CD8-positive, alpha-beta memory T cell (primary cell): ENCODE data around the gene TACO1. TPM values are rescaled to one million over a fixed set of nuclear protein-coding genes. Genes with fewer than 3 reads are reported as not detected.

Source experiments
- CTCF ChIA-PET: fragments of 350-600 bp; sonication (Branson Sonifier 250); formaldehyde crosslinking; loops from one replicate; lab custom pipeline; 2021; ENCODE audit warnings: antibody characterized with exemption; lab: Charles Lee
- POLR2A ChIA-PET: fragments of 350-600 bp; sonication (Branson Sonifier 250); formaldehyde crosslinking; loops from one replicate; lab custom pipeline; 2021; ENCODE audit warnings: antibody characterized with exemption; lab: Charles Lee
- DNase-seq, 5 donors: peaks; one replicate each; pipeline versions ENCODE4 v3.0.0 to v3.0.0-alpha.2; 2020 to 2022; ENCODE audit warnings: mixed read lengths in 1 of 5
- H3K27ac ChIP-seq: one replicate; pipeline ENCODE4 v1.7.0; 2013; ENCODE audit warnings: low read depth, mild to moderate bottlenecking, low read length, moderate library complexity
- H3K27me3 ChIP-seq: 2 replicates; pipeline ENCODE4 v1.7.0; 2013; ENCODE audit warnings: low read length, mild to moderate bottlenecking; ENCODE audit not compliant: insufficient read depth, poor library complexity, severe bottlenecking
- H3K36me3 ChIP-seq: 2 replicates; pipeline ENCODE4 v1.7.0; 2013; ENCODE audit warnings: mild to moderate bottlenecking, low read length, moderate library complexity; ENCODE audit not compliant: insufficient read depth
- H3K4me1 ChIP-seq: 2 replicates; pipeline ENCODE4 v1.7.0; 2013; ENCODE audit warnings: mild to moderate bottlenecking, low read length, moderate library complexity; ENCODE audit not compliant: insufficient read depth
- H3K4me3 ChIP-seq: 2 replicates; pipeline ENCODE4 v1.7.0; 2013; ENCODE audit warnings: mild to moderate bottlenecking, low read length
- H3K9me3 ChIP-seq: 2 replicates; pipeline ENCODE4 v1.7.0; 2013; ENCODE audit warnings: mild to moderate bottlenecking, low read length
- H3K27ac Mint-ChIP-seq, 8 donors: one replicate each; pipeline ENCODE4 v1.8.0; 2020 to 2021; ENCODE audit warnings: mixed read lengths in 8 of 8, mild to moderate bottlenecking in 6 of 8, inconsistent platforms in 3 of 8, moderate library complexity in 3 of 8
- H3K27me3 Mint-ChIP-seq, 2 donors: one replicate each; pipeline ENCODE4 v1.8.0; 2020 to 2021; ENCODE audit warnings: mixed read lengths in 2 of 2, mild to moderate bottlenecking in 1 of 2, moderate library complexity in 1 of 2
- H3K36me3 Mint-ChIP-seq, 3 donors: one replicate each; pipeline ENCODE4 v1.8.0; 2020 to 2021; ENCODE audit warnings: mixed read lengths in 3 of 3, inconsistent platforms in 1 of 3, mild to moderate bottlenecking in 1 of 3
- H3K4me1 Mint-ChIP-seq, 3 donors: one replicate each; pipeline ENCODE4 v1.8.0; 2020 to 2021; ENCODE audit warnings: mixed read lengths in 3 of 3, inconsistent platforms in 1 of 3, mild to moderate bottlenecking in 1 of 3
- H3K4me3 Mint-ChIP-seq, 7 donors: one replicate each; pipeline ENCODE4 v1.8.0; 2020 to 2021; ENCODE audit warnings: mixed read lengths in 7 of 7, mild to moderate bottlenecking in 6 of 7, moderate library complexity in 4 of 7, inconsistent platforms in 2 of 7
- H3K9me3 Mint-ChIP-seq, 5 donors: one replicate each; pipeline ENCODE4 v1.8.0; 2020 to 2022; ENCODE audit warnings: mixed read lengths in 5 of 5, mild to moderate bottlenecking in 3 of 5, moderate library complexity in 2 of 5, inconsistent platforms in 1 of 5
- polyA plus RNA-seq: library from polyadenylated mRNA; unstranded; fragments of 300-500 nt; fragmentation: Illumina TruSeq; gene quantifications from one replicate; pipeline ENCODE4 v1.2.3, GENCODE V29; 2021
- total RNA-seq, 2 experiments: library from RNA; stranded (reverse); gene quantifications; one replicate each; pipeline ENCODE4 v1.2.3, GENCODE V29; 2021

TACO1 gene
- 10 to 100 TPM; 35.9 to 40.0 TPM for total RNA-seq
- 18.3 TPM for polyA plus RNA-seq

- peak within 1 kb of the TSS; percentile 75 for H3K27ac ChIP-seq
- Mint-ChIP-seq H3K9me3 (no peaks in the 10 kb centered on the region), H3K36me3 (peaks cover 0 to 27% (median 10%) of the 10 kb centered on the region in 3 donors), H3K4me3 (peak within 1 kb of the TSS; percentile 92 to 94 (median 93)), H3K27me3 (no peaks in the 10 kb centered on the region), H3K4me1 (peaks cover 39 to 54% (median 50%) of the 10 kb centered on the region in 3 donors), H3K27ac (peak within 1 kb of the TSS; percentile 77 to 97 (median 96))
- peaks cover 10% of the 10 kb centered on the region for H3K36me3 ChIP-seq
- no peaks in the 10 kb centered on the region for H3K27me3 ChIP-seq
- ChIA-PET CTCF (interaction anchor here (0.9 to 2.4 kb wide), 4 partner anchors 11 to 123 kb away, joined by 4 to 15 read pairs (median 4); no protein-coding TSS in a partner anchor), POLR2A (interaction anchor here (0.9 kb wide), 2 partner anchors 10 to 50 kb away, joined by 3 to 4 read pairs; no protein-coding TSS in a partner anchor)
- peak within 1 kb of the TSS; percentile 77 for H3K4me3 ChIP-seq
- no peaks in the 10 kb centered on the region for H3K9me3 ChIP-seq
- DNase-seq = peak; percentile 48 to 76 (median 57)
- peaks cover 45% of the 10 kb centered on the region for H3K4me1 ChIP-seq
Observed at GRCh38 chr17:63600569-63601438, at the start of gene TACO1. TSS of gene TACO1 (plus strand) at chr17:63600895. CDS start at chr17:63601084, 189 bp downstream.

- no peak for DNase-seq
- Mint-ChIP-seq H3K27ac (peak overlapping the region; percentile 57 to 96 (median 90)), H3K4me3 (peak overlapping the region; percentile 82 to 99 (median 98)), H3K27me3 (no peaks in the 10 kb centered on the region), H3K4me1 (peaks cover 57 to 65% (median 59%) of the 10 kb centered on the region in 3 donors), H3K9me3 (no peaks in the 10 kb centered on the region), H3K36me3 (peaks cover 0 to 35% (median 6%) of the 10 kb centered on the region in 3 donors)
- Histone ChIP-seq H3K36me3 (no peaks in the 10 kb centered on the region), H3K27ac (peak overlapping the region; percentile 3), H3K4me3 (peak overlapping the region; percentile 12), H3K9me3 (no peaks in the 10 kb centered on the region), H3K4me1 (peaks cover 51% of the 10 kb centered on the region), H3K27me3 (no peaks in the 10 kb centered on the region)
- ChIA-PET POLR2A (interaction anchor here (0.6 to 1.4 kb wide), 2 partner anchors 142 to 710 kb away, joined by 3 to 4 read pairs; no protein-coding TSS in a partner anchor), CTCF (interaction anchor here (1.5 to 4.3 kb wide), 2 partner anchors 46 to 59 kb away, joined by 3 to 21 read pairs; no protein-coding TSS in a partner anchor)
Observed at GRCh38 chr17:63552211-63552610, 48.5 kb upstream of the TACO1 start.

- H3K4me1 Mint-ChIP-seq = peaks cover 70 to 84% (median 83%) of the 10 kb centered on the region in 3 donors
Observed at GRCh38 chr17:63555500-63556156, 45.1 kb upstream of the TACO1 start.

GRCh38 chr17:63557416-63557815 is 43.3 kb upstream of the TACO1 start:
- H3K9me3 Mint-ChIP-seq = no peaks in the 10 kb centered on the region
- H3K36me3 Mint-ChIP-seq = peaks cover 0 to 25% (median 8%) of the 10 kb centered on the region in 3 donors
- POLR2A ChIA-PET = no interaction called here
- Histone ChIP-seq H3K27me3 (no peaks in the 10 kb centered on the region), H3K4me1 (peaks cover 50% of the 10 kb centered on the region), H3K9me3 (no peaks in the 10 kb centered on the region), H3K4me3 (no peak overlapping the region), H3K27ac (no peak overlapping the region), H3K36me3 (no peaks in the 10 kb centered on the region)
- H3K27ac Mint-ChIP-seq = peak overlapping the region in 4 of 8 donors; percentile 33 to 83 (median 60)
- no peaks in the 10 kb centered on the region for H3K27me3 Mint-ChIP-seq
- H3K4me1 Mint-ChIP-seq = peaks cover 73 to 90% (median 86%) of the 10 kb centered on the region in 3 donors
- DNase-seq = no peak
- peak overlapping the region in 2 of 7 donors; percentile 0 to 27 for H3K4me3 Mint-ChIP-seq
- CTCF ChIA-PET = no interaction called here

More at GRCh38 chr17:63555500-63556156, 45.1 kb upstream of the TACO1 start:
- peak overlapping the region in 3 of 8 donors; percentile 22 to 62 (median 40) for H3K27ac Mint-ChIP-seq
- H3K4me3 Mint-ChIP-seq = peak overlapping the region in 2 of 7 donors; percentile 20 to 58
- H3K27me3 ChIP-seq = no peaks in the 10 kb centered on the region
- no peak for DNase-seq
- no peaks in the 10 kb centered on the region for H3K36me3 ChIP-seq
- no peak overlapping the region for H3K4me3 ChIP-seq
- POLR2A ChIA-PET = interaction anchor here (0.6 kb wide), 1 partner anchor 139 kb away, joined by 5 read pairs; no protein-coding TSS in a partner anchor
- no peak overlapping the region for H3K27ac ChIP-seq
- H3K9me3 Mint-ChIP-seq = no peaks in the 10 kb centered on the region
- H3K36me3 Mint-ChIP-seq = peaks cover 0 to 32% (median 8%) of the 10 kb centered on the region in 3 donors
- CTCF ChIA-PET = interaction anchor here (1.1 kb wide), 1 partner anchor 57 kb away, joined by 6 read pairs; no protein-coding TSS in a partner anchor
- H3K27me3 Mint-ChIP-seq = no peaks in the 10 kb centered on the region
- peaks cover 46% of the 10 kb centered on the region for H3K4me1 ChIP-seq
- H3K9me3 ChIP-seq = no peaks in the 10 kb centered on the region

- Histone ChIP-seq H3K27ac (no peak overlapping the region), H3K4me3 (no peak overlapping the region), H3K9me3 (no peaks in the 10 kb centered on the region), H3K36me3 (no peaks in the 10 kb centered on the region), H3K4me1 (peaks cover 45% of the 10 kb centered on the region), H3K27me3 (no peaks in the 10 kb centered on the region)
- peak overlapping the region in 2 of 8 donors; percentile 41 to 70 for H3K27ac Mint-ChIP-seq
- H3K27me3 Mint-ChIP-seq = no peaks in the 10 kb centered on the region
- ChIA-PET CTCF (interaction anchor here (0.8 kb wide), 1 partner anchor 54 kb away, joined by 4 read pairs; no protein-coding TSS in a partner anchor), POLR2A (no interaction called here)
- no peak for DNase-seq
- H3K36me3 Mint-ChIP-seq = peaks cover 0 to 21% (median 8%) of the 10 kb centered on the region in 3 donors
- H3K4me3 Mint-ChIP-seq = no peak overlapping the region
- peaks cover 70 to 89% (median 85%) of the 10 kb centered on the region in 3 donors for H3K4me1 Mint-ChIP-seq
- H3K9me3 Mint-ChIP-seq = no peaks in the 10 kb centered on the region
Observed at GRCh38 chr17:63558441-63558840, 42.3 kb upstream of the TACO1 start.

GRCh38 chr17:63561819-63562218 is 38.9 kb upstream of the TACO1 start:
- Mint-ChIP-seq H3K36me3 (peaks cover 0 to 16% (median 6%) of the 10 kb centered on the region in 3 donors), H3K27ac (peak overlapping the region in 4 of 8 donors; percentile 26 to 63 (median 44)), H3K9me3 (no peaks in the 10 kb centered on the region), H3K4me3 (no peak overlapping the region), H3K27me3 (no peaks in the 10 kb centered on the region), H3K4me1 (peaks cover 57 to 82% (median 80%) of the 10 kb centered on the region in 3 donors)
- Histone ChIP-seq H3K9me3 (no peaks in the 10 kb centered on the region), H3K27me3 (no peaks in the 10 kb centered on the region), H3K4me1 (peaks cover 22% of the 10 kb centered on the region), H3K4me3 (no peak overlapping the region), H3K27ac (no peak overlapping the region), H3K36me3 (no peaks in the 10 kb centered on the region)
- DNase-seq = no peak
- CTCF ChIA-PET = interaction anchor here (1.2 kb wide), 1 partner anchor 35 kb away, joined by 3 read pairs; no protein-coding TSS in a partner anchor
- POLR2A ChIA-PET = no interaction called here

- Histone ChIP-seq H3K27ac (no peak overlapping the region), H3K27me3 (no peaks in the 10 kb centered on the region), H3K4me1 (peaks cover 15% of the 10 kb centered on the region), H3K36me3 (no peaks in the 10 kb centered on the region), H3K9me3 (no peaks in the 10 kb centered on the region), H3K4me3 (no peak overlapping the region)
- H3K27ac Mint-ChIP-seq = peak overlapping the region in 3 of 8 donors; percentile 21 to 72 (median 47)
- ChIA-PET CTCF (no interaction called here), POLR2A (no interaction called here)
- no peak for DNase-seq
- H3K27me3 Mint-ChIP-seq = no peaks in the 10 kb centered on the region
- H3K36me3 Mint-ChIP-seq = peaks cover 0 to 10% (median 0%) of the 10 kb centered on the region in 3 donors
- H3K4me3 Mint-ChIP-seq = no peak overlapping the region
- H3K9me3 Mint-ChIP-seq = no peaks in the 10 kb centered on the region
- H3K4me1 Mint-ChIP-seq = peaks cover 52 to 83% (median 82%) of the 10 kb centered on the region in 3 donors
Observed at GRCh38 chr17:63563339-63563738, 37.4 kb upstream of the TACO1 start.
